Measurements from ENCODE around the gene NR1D1. TPM values are rescaled to one million over a fixed set of nuclear protein-coding genes. Genes with fewer than 3 reads are reported as not detected.

The NR1D1 gene
- total RNA-seq, 1 experiment from 2014 or later, result 10.7 TPM

- POLR2A ChIA-PET (ENCODE audit: unreplicated experiment), result no interaction called here
- Histone ChIP-seq H3K9me3 (ENCODE audit: insufficient read depth, low read depth) (no peaks in the 10 kb centered on the region), H3K27me3 (ENCODE audit: insufficient read depth, low read depth) (no peaks in the 10 kb centered on the region), H3K4me3 (no peak overlapping the region), H4K20me1 (ENCODE audit: insufficient read depth) (no peaks in the 10 kb centered on the region; the same call in 1 of the 2 replicates), H2AFZ (no peak overlapping the region), H3K79me2 (ENCODE audit: low read depth) (no peaks in the 10 kb centered on the region), H3K27ac (no peak overlapping the region), H3K4me2 (no peak overlapping the region), H3K4me1 (replicated peaks; ENCODE audit: insufficient read depth) (peaks cover 18% of the 10 kb centered on the region), H3K36me3 (ENCODE audit: low read depth) (no peaks in the 10 kb centered on the region), H3F3A (ENCODE audit: insufficient read depth, low read depth) (peaks cover 17% of the 10 kb centered on the region; the same call in 1 of the 2 replicates), H3K9me2 (ENCODE audit: insufficient read depth) (no peaks in the 10 kb centered on the region)
- DNase-seq, result no peak
- BruUV-seq (replicated peaks), result no TSS peak
- no peak for TF ChIP-seq CTCF (conservative IDR thresholded peaks at IDR 0.05)
- no peak for TF ChIP-seq EZH2 (IDR thresholded peaks at IDR 0.05; ENCODE audit: low read depth)
- intact Hi-C loops (cut with micrococcal nuclease; ENCODE audit: unreplicated experiment), result no loop called here
- CTCF ChIA-PET, result interaction anchor here (1.3 to 1.9 kb wide), 2 partner anchors 9 to 38 kb away, joined by 4 to 8 read pairs; no protein-coding TSS in a partner anchor
Measured at GRCh38 chr17:40074175-40074512, 26.2 kb downstream of the NR1D1 start.

- DNase-seq, result no peak
- Histone ChIP-seq H3K79me2 (ENCODE audit: low read depth) (no peaks in the 10 kb centered on the region), H2AFZ (no peak overlapping the region), H3K4me2 (no peak overlapping the region), H3K27me3 (ENCODE audit: insufficient read depth, low read depth) (no peaks in the 10 kb centered on the region), H3K4me1 (replicated peaks; ENCODE audit: insufficient read depth) (peaks cover 18% of the 10 kb centered on the region), H3K36me3 (ENCODE audit: low read depth) (no peaks in the 10 kb centered on the region), H4K20me1 (ENCODE audit: insufficient read depth) (no peaks in the 10 kb centered on the region; the same call in 1 of the 2 replicates), H3F3A (ENCODE audit: insufficient read depth, low read depth) (peaks cover 13% of the 10 kb centered on the region; the same call in 1 of the 2 replicates), H3K9me3 (ENCODE audit: insufficient read depth, low read depth) (no peaks in the 10 kb centered on the region), H3K9me2 (ENCODE audit: insufficient read depth) (no peaks in the 10 kb centered on the region), H3K4me3 (no peak overlapping the region), H3K27ac (no peak overlapping the region)
- no peak for TF ChIP-seq EZH2 (IDR thresholded peaks at IDR 0.05; ENCODE audit: low read depth)
- intact Hi-C loops (cut with micrococcal nuclease; ENCODE audit: unreplicated experiment), result no loop called here
- no TSS peak for BruUV-seq (replicated peaks)
- ChIA-PET CTCF (interaction anchor here (0.7 to 1.9 kb wide), 3 partner anchors 9 to 39 kb away, joined by 4 to 8 read pairs (median 4); partner anchors contain the start of gene MED24), POLR2A (ENCODE audit: unreplicated experiment) (no interaction called here)
Measured at GRCh38 chr17:40073454-40074174, 26.8 kb downstream of the NR1D1 start.

GRCh38 chr17:40072735-40073346 is 27.5 kb downstream of the NR1D1 start:
- no TSS peak for BruUV-seq (replicated peaks)
- Histone ChIP-seq H3K9me2 (ENCODE audit: insufficient read depth) (no peaks in the 10 kb centered on the region), H3K36me3 (ENCODE audit: low read depth) (no peaks in the 10 kb centered on the region), H3K79me2 (ENCODE audit: low read depth) (no peaks in the 10 kb centered on the region), H2AFZ (no peak overlapping the region), H3K27me3 (ENCODE audit: insufficient read depth, low read depth) (no peaks in the 10 kb centered on the region), H3K4me1 (replicated peaks; ENCODE audit: insufficient read depth) (peaks cover 18% of the 10 kb centered on the region), H3K9me3 (ENCODE audit: insufficient read depth, low read depth) (no peaks in the 10 kb centered on the region), H3K4me3 (no peak overlapping the region), H3F3A (ENCODE audit: insufficient read depth, low read depth) (peaks cover 5% of the 10 kb centered on the region; the same call in 1 of the 2 replicates), H3K27ac (no peak overlapping the region), H3K4me2 (no peak overlapping the region), H4K20me1 (ENCODE audit: insufficient read depth) (no peaks in the 10 kb centered on the region; the same call in 1 of the 2 replicates)
- no peak for DNase-seq
- TF ChIP-seq CTCF (conservative IDR thresholded peaks at IDR 0.05) (no peak), EZH2 (IDR thresholded peaks at IDR 0.05; ENCODE audit: low read depth) (no peak)
- CTCF ChIA-PET, result no interaction called here
- POLR2A ChIA-PET (ENCODE audit: unreplicated experiment), result no interaction called here
- intact Hi-C loops (cut with micrococcal nuclease; ENCODE audit: unreplicated experiment), result no loop called here
